ENCODE results near the gene SIAH1. TPM values are rescaled to one million over a fixed set of nuclear protein-coding genes. Genes with fewer than 3 reads are reported as not detected.
"Not testable (repeated sequence)": the region's sequence is repeated elsewhere in the genome, so short reads cannot be mapped to it uniquely, and the experiment has no call there.

SIAH1 gene
- total RNA-seq, 1 experiment from 2014 or later = 18.6 TPM

DNA sequence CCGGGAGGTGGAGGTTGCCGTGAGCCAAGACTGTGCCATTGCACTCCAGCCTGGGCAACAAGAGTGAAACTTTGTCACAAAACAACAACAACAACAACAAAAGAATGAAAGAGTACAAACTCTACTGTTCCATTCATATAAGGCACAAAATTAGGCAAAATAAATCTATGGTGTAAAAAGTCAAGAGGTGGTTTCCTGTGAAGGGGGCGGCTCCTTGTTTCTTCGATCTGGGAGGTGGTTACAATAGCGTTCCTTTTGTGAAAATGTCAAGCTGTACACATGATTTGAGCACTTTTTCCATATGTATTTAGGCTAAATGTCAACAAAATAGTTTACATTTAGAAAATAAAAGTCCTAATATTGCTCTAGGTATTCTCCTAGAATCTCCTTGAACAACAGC is 6.9 kb downstream of the SIAH1 start:
- POLR2A ChIA-PET (ENCODE audit: unreplicated experiment) = interaction anchor here (0.7 kb wide), 1 partner anchor 84 kb away, joined by 4 read pairs; no protein-coding TSS in a partner anchor

DNA sequence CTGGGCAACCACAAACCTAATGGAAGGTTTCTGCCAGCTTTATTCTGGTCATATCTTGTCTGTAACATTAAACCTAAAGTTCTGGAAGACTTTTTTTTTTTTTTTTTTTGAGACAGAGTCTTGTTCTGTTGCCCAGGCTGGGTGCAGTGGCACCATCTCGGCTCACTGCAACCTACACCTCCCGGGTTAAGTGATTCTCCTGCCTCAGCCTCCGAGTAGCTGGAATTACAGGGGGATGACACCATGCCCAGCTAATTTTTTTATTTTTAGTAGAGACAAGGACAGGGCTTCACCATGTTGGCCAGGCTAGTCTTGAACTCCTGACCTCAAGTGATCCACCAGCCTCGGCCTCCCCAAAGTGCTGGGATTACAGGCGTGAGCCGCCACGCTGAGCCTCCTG is 7.9 kb downstream of the SIAH1 start:
- Histone ChIP-seq H3K79me2 (ENCODE audit: low read depth) (peaks cover 100% of the 10 kb centered on the region), H4K20me1 (ENCODE audit: insufficient read depth) (peaks cover 48% of the 10 kb centered on the region), H3K4me1 (replicated peaks; ENCODE audit: insufficient read depth) (peaks cover 26% of the 10 kb centered on the region)
- H3K4me3 ChIP-seq; H3F3A ChIP-seq (ENCODE audit: insufficient read depth, low read depth); H3K27ac ChIP-seq; H3K9me3 ChIP-seq (ENCODE audit: insufficient read depth, low read depth); H3K36me3 ChIP-seq (ENCODE audit: low read depth); intact Hi-C loops (cut with micrococcal nuclease; ENCODE audit: unreplicated experiment); H3K27me3 ChIP-seq (ENCODE audit: insufficient read depth, low read depth); BruUV-seq (replicated peaks); DNase-seq; H3K9me2 ChIP-seq (ENCODE audit: insufficient read depth); H3K4me2 ChIP-seq; H2AFZ ChIP-seq: not testable (repeated sequence)
- CTCF ChIA-PET = interaction anchor here (0.6 kb wide), 1 partner anchor 246 kb away, joined by 19 read pairs; no protein-coding TSS in a partner anchor
- POLR2A ChIA-PET (ENCODE audit: unreplicated experiment) = interaction anchor here (0.6 to 0.7 kb wide), 2 partner anchors 34 to 85 kb away, joined by 4 to 6 read pairs; no protein-coding TSS in a partner anchor

More for the DNA sequence above, 6.9 kb downstream of the SIAH1 start:
- H3K4me1 ChIP-seq (replicated peaks; ENCODE audit: insufficient read depth) = peaks cover 34% of the 10 kb centered on the region
- no peak overlapping the region for H2AFZ ChIP-seq
- intact Hi-C loops (cut with micrococcal nuclease; ENCODE audit: unreplicated experiment) = no loop called here
- H3K36me3 ChIP-seq (ENCODE audit: low read depth) = no peaks in the 10 kb centered on the region
- no peaks in the 10 kb centered on the region for H3K9me2 ChIP-seq (ENCODE audit: insufficient read depth)
- H4K20me1 ChIP-seq (ENCODE audit: insufficient read depth) = peaks cover 50% of the 10 kb centered on the region
- TF ChIP-seq EZH2 (IDR thresholded peaks at IDR 0.05; ENCODE audit: low read depth) = no peak
- TF ChIP-seq, protein P1, sequence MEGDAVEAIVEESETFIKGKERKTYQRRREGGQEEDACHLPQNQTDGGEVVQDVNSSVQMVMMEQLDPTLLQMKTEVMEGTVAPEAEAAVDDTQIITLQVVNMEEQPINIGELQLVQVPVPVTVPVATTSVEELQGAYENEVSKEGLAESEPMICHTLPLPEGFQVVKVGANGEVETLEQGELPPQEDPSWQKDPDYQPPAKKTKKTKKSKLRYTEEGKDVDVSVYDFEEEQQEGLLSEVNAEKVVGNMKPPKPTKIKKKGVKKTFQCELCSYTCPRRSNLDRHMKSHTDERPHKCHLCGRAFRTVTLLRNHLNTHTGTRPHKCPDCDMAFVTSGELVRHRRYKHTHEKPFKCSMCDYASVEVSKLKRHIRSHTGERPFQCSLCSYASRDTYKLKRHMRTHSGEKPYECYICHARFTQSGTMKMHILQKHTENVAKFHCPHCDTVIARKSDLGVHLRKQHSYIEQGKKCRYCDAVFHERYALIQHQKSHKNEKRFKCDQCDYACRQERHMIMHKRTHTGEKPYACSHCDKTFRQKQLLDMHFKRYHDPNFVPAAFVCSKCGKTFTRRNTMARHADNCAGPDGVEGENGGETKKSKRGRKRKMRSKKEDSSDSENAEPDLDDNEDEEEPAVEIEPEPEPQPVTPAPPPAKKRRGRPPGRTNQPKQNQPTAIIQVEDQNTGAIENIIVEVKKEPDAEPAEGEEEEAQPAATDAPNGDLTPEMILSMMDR (conservative IDR thresholded peaks at IDR 0.05) = no peak
- CTCF ChIA-PET = no interaction called here
- no peak for DNase-seq
- no peaks in the 10 kb centered on the region for H3K9me3 ChIP-seq (ENCODE audit: insufficient read depth, low read depth)
- no TSS peak for BruUV-seq (replicated peaks)
- no peak overlapping the region for H3K4me2 ChIP-seq
- H3K4me3 ChIP-seq = no peak overlapping the region
- no peaks in the 10 kb centered on the region for H3K27me3 ChIP-seq (ENCODE audit: insufficient read depth, low read depth)
- 0 out of 2 replicates have a peak, but pooled peaks cover 3% of the 10 kb centered on the region for H3F3A ChIP-seq (ENCODE audit: insufficient read depth, low read depth)
- no peak overlapping the region for H3K27ac ChIP-seq
- peaks cover 100% of the 10 kb centered on the region for H3K79me2 ChIP-seq (ENCODE audit: low read depth)

DNA sequence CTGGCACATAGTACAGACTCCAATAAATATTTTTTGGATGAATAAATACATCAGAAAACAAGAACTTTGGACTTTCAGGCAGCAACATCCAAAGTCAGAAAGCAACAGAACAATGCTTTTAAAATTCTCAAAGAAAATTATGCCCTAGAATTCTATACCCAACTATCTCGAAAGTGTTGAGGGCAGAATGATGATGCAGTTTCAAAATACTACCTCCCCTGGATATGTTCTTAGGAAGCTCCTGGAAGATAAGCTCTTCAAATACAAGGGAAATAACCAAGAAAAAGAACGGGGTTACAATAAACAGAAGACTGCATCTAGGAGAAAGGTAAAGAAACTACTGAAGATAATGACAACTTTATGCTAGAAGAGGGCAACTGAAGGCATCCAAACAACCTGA is 11.0 kb downstream of the SIAH1 start:
- Histone ChIP-seq H3K27ac (no peak overlapping the region), H3K4me1 (replicated peaks; ENCODE audit: insufficient read depth) (peaks cover 13% of the 10 kb centered on the region), H3K9me3 (ENCODE audit: insufficient read depth, low read depth) (no peaks in the 10 kb centered on the region), H4K20me1 (ENCODE audit: insufficient read depth) (peaks cover 25% of the 10 kb centered on the region), H3K79me2 (ENCODE audit: low read depth) (peaks cover 100% of the 10 kb centered on the region), H3K9me2 (ENCODE audit: insufficient read depth) (no peaks in the 10 kb centered on the region), H3K4me2 (no peak overlapping the region), H2AFZ (no peak overlapping the region), H3K4me3 (no peak overlapping the region), H3F3A (ENCODE audit: insufficient read depth, low read depth) (no peaks in the 10 kb centered on the region), H3K36me3 (ENCODE audit: low read depth) (no peaks in the 10 kb centered on the region), H3K27me3 (ENCODE audit: insufficient read depth, low read depth) (no peaks in the 10 kb centered on the region)
- POLR2A ChIA-PET (ENCODE audit: unreplicated experiment) = no interaction called here
- TF ChIP-seq EZH2 (IDR thresholded peaks at IDR 0.05; ENCODE audit: low read depth) = no peak
- TF ChIP-seq, protein P1 (conservative IDR thresholded peaks at IDR 0.05) = no peak
- intact Hi-C loops (cut with micrococcal nuclease; ENCODE audit: unreplicated experiment) = no loop called here
- no peak for DNase-seq
- CTCF ChIA-PET = no interaction called here
- BruUV-seq (replicated peaks) = no TSS peak

Data from PC-9 (cell line).